Left cardiac atrium (tissue), 4 donors: ENCODE results near the gene FMN2. TPM values are rescaled to one million over a fixed set of nuclear protein-coding genes. Genes with fewer than 3 reads are reported as not detected.
"Not testable (repeated sequence)": the region's sequence is repeated elsewhere in the genome, so short reads cannot be mapped to it uniquely, and the experiment has no call there.

Experiments
- ATAC-seq, 2 donors: fragments of 200-7000 bp; cut with Tn5 transposase; one replicate each; pipeline ENCODE4 v1.9.1; 2020; ENCODE audit warnings: mild to moderate bottlenecking in 2 of 2, moderate library complexity in 2 of 2
- DNase-seq: peaks from one replicate; pipeline ENCODE4 v3.0.0-alpha.2; 2020
- intact Hi-C, 2 donors: fragments of 100-400 bp; cut with DNase I; formaldehyde crosslinking; loops; one replicate each; pipeline versions ENCODE4 v1.14.1 to v1.15.1; 2022 to 2023
- total RNA-seq, 2 donors: library from RNA; stranded (reverse); fragmentation: NEBNext Ultra II Directional; extraction: Animal tissue kit (Norgen Biotek cat#: 25700); gene quantifications; one replicate each; pipeline ENCODE4 v1.2.1, GENCODE V29; 2021
- donor health status: DM: no; HTN: yes; CAD: no.
- donor health status: DM: no; HTN: yes; CAD: no; lungs with severe emphysema.
- donor health status: DM: yes; HTN: yes; CAD: no.
- donor health status: Dilated cardiomyopathy.

Gene FMN2
- total RNA-seq, 2 donors from 2014 or later = 0.15 to 0.16 TPM

DNA sequence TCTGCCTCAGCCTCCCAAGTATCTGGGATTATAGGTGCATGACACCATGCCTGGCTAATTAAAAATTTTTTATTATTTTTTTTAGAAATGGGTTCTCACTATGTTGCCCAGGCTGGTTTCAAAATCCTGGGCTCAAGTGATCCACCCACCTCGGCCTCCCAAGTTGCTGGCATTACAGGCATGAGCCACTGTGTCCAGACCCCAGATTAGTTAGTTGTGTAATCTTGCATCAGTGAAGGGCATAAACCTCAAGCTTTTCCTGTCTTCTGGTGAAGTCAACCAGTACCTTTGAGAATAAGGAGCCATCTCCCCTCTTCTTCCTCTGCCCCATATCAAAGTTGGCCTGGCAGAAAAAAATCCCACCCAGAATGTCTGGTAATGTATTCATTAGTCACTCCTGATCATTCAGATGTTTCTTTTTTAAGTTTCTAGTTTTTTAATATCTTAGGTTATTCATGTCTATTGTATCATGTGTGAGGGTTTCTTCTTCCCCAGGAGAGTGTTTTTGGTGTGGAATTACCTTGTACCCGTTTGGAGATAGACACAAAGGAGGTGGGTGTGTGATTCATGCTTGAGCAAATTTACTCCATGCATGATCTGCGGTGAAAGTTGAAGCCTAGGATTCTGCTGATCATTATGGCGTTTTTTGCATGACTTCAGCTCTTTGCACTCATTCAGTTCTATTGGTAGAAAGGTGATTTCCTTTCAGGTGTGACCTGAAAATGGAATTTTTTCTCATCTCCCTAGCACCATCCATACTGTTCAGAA, 144.0 kb downstream of the FMN2 start:
- intact Hi-C loops = no loop called here
- DNase-seq (no peak), ATAC-seq (no peak)

DNA sequence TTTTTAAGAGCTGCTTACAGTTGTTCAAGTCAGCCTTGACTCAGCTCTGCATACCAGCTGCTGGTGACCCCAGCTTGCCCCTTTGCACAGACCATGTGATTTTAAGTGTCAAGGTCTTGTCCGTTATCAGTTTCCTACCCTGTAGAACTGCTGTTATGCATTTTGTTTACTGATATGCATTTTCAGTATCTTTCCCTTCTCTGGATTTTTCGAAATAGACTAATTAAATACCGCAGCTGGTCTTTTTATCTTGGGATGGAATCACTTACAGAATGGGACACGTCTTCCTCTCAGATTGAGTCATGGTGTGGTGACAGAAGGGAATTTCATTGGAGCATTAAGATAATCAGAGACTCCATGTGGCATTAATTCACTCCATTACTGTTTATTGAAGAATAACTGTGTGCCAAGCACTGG, 145.6 kb downstream of the FMN2 start:
- intact Hi-C loops = no loop called here
- no peak for ATAC-seq
- DNase-seq = no peak

DNA sequence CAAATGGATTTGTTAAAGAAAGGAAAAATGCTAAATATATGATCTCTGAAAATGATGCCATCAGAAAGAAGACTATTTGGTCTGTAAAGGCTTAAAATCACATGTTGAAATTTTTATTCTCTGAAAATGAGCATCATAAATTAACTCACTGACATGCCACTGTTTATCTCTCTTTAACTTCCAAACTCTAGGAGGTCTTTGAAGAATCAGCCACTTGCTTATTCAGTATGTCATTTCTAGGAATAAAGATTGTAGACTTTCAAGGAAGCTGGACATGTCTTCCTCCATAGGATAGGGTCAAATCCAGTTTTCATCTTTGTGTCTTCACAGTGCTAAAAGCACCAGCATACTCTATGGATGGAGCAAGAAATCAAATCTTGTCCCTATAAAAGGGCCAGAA, 147.6 kb downstream of the FMN2 start:
- DNase-seq (no peak), ATAC-seq (no peak)
- intact Hi-C loops = no loop called here

DNA sequence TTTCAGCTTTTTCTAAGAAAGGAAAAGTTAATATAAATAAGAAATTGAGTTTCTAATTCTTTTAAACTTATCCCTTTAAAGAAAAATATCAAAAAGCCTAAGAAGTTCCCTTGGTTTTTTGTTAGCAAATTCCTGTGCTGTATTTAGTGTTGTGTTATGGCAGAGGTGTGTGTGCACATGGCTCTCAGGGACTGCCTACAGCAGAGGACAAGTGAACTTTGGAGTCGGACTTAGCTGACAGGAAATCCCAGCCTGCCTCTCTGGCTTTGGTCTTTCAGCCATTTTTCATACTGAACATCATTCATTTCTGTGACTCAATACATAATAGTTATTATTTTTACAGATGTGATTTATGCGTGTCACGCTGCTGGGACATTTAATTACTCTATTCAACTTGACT, 149.6 kb downstream of the FMN2 start:
- no peak for ATAC-seq
- intact Hi-C loops = no loop called here
- no peak for DNase-seq

DNA sequence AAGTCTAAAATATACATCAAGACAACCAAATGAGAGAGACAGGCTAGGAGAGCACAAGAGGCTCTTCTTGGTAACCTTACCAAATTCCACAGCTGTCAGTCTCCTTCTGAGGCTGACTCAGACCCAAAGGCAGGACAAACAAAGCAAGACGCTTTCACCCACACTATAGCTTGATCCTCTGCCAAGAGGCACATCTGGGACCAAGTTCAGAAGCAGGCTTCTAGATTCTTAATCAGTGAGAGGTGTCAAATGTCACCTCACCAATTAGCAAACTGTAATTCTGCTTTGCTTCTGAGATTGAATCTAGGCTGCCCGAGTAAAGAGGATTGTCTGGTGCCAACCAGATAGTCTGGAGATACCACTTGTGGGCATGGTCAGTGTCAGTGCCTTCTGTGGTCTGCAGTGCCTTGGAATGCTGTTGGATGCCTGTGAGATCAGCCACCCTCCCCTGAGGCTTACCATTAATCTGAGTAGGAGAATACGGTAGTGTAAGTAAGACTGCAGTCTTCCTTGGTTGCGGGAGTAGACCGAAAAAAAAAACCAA, 151.0 kb downstream of the FMN2 start:
- ATAC-seq = no peak
- intact Hi-C loops = no loop called here
- no peak for DNase-seq

DNA sequence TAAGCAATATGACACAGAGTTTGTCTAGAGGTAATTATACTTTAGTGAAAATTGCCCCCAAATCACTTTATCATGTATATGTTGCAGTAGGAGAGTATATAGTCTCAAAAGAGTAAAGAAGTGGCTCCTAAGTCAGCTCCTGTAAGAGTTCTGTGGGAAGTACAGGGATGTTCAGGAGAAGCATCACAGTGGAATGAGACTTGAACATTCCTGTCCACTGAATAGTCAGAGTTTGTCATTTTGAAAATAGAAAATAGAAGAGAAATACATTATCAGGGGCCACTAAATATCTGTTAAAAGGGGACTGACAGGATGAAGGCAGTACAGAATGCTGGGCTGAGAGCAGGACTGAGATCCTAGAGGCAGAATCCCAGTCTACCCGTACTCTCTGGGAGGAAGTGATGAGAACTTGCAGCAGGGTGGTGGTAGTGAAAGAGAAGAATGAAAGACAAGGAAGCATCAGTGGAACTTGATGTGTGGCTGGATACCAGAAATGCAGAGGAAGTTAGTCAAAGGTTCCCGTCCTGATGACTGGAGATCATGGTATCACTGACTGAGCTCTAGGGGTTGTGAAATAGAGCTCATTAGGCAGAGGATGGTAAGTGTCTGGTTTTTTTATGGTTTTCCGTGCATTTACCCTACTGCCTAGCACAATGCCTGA, 153.4 kb downstream of the FMN2 start:
- DNase-seq (no peak), ATAC-seq (no peak)
- intact Hi-C loops = no loop called here

DNA sequence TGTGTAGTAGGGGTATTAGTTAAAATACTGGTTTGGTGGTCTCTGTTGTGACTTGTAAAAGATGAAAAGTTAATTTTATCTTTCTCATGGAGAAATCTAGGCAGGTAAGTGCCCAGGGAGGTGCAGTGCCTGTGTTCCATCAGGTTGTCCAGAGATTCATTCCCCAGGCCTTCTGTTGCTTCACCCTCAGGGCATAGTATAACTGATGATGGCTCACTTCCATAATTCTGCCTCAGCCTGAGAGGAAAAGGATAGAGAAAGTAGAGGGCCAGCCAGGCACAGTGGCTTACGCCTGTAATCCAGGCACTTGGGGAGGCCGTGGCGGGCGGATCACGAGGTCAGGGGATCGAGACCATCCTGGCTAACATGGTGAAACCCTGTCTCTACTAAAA, 153.9 kb downstream of the FMN2 start:
- intact Hi-C loops = no loop called here
- DNase-seq = no peak
- no peak for ATAC-seq

DNA sequence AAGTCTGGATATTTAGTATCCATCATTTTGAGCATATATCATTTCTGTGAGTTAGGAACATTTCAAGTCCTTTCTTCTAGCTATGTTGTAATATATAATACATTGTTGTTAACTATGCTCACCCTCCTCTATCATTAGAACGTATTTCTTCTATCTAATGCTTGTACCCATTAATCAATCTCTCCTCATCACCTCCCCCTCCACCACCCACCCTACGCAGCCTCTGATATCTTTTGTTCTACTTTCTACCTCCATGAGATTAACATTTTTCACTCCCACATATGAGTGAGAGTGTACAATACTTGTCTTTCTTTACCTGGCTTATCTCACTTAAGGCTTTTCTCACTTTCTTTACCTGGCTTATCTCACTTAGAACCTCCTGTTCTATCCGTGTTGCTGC, 156.2 kb downstream of the FMN2 start:
- DNase-seq = no peak
- intact Hi-C loops = no loop called here
- ATAC-seq = no peak

DNA sequence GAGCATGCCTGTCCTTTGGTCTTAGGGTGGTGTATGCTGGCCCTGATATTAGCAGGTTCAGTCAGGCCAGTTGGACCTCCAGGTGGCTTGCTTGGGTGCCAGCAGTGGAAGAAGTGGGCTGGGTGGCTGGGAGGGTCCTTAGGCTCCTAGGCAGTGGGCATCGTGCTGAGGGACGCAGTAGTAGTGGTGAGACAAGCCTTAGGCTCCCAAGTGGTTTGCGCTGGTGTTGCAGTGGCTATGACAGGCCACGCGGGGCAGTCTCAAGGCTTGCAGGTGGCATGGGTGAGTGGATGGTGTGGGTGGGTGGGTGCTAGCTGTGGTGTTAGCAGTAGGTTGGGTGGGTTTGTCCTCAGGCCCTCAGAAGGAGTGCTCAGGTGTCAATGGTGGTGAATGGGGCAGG, 162.3 kb downstream of the FMN2 start:
- no peak for DNase-seq
- ATAC-seq = no peak
- intact Hi-C loops = no loop called here

DNA sequence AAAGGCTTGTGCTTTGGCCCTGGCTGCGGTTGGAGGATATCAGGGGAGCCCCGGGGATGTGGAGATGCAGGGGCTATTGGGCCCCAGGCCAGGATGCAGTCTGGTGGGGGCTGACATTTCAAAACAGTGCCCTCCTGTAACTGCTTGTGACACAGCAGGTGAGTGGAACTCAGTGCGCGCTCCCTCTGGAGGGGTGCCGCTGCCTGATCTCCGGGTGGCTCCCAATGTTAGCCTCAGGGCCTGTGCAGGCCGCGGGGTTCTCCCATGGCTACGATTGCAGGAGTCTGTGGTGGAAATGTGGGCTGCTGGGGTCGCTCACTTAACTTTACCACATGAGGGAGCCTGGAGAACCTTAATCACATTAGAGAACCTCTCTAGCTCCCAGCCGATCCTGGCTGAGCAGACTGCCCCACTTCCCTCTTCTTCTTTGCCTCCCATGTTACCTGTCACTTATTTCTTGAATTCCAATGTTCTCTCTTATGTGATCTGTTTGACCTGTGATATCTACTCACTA, 163.2 kb downstream of the FMN2 start:
- intact Hi-C loops = no loop called here
- ATAC-seq = no peak
- DNase-seq = no peak

DNA sequence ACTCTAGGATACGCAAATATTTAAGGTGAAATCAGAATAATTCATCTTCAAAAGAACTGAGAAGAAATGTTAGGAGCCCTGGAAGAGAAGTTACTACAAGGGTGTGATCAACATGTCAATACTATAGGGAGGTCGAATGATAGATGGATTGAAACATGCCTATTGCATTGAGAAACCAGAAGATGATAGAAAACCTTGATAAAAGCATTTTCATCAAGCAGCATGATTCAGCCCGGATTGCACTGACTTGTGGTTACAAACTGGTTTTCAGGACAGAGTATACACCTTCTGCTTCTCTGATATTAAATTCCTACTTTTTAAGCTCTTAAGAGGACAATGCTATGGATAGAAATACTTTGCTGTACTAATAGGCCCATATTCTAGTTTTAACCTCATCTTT, 164.2 kb downstream of the FMN2 start:
- ATAC-seq (no peak), DNase-seq (no peak)
- intact Hi-C loops = no loop called here

DNA sequence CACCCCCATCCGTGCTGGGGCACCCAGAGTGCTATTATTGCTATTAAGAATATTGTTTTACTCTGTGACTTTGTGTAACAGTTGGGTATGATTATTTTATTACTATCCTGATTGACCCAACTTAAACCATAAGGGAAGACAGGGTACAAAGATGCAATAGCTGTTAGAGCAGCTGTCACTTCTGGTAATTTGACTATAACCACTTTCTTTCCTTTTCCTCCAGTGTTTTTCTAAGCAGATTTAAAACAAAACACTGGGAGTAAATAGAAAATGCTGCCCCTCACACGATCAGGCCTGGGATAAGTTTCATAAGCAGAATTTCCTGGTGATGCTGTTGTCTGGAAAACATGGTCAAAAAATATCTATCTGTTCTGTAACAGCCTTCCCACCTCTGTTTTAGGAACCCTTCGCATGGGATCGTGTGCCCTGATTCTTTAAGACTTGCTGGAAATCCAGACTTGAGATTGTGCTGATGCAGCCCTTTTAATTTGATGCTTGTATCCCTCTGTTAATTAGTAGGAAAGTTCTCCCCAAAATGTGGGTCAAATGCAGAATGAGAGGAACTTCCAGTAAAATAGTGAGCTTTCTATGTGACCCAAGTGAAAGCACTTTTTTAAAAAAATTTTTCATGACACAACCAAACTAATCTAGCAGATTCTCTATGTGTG, 165.3 kb downstream of the FMN2 start:
- intact Hi-C loops = no loop called here
- ATAC-seq (no peak), DNase-seq (no peak)

DNA sequence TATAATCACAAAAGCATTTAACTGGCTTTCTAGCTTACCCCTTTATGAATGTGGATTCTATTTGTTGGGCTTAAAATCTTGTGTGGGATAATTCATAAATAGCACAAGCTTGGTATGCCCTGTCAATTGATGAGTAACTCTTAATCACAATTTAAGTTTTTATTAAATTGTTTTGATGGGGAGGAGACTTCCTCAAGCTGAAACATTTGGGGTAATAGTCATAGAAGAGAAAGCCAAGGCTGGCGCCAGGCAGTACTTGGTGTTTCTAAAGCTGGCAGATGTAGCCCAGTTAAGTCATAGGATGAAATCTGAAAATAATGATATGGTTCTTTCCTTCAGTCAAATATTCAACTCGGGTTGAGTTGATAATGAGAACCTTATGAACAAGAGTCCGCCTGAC, 167.2 kb downstream of the FMN2 start:
- intact Hi-C loops = no loop called here
- DNase-seq (no peak), ATAC-seq (peak in 1 of 2 donors; percentile 50)

DNA sequence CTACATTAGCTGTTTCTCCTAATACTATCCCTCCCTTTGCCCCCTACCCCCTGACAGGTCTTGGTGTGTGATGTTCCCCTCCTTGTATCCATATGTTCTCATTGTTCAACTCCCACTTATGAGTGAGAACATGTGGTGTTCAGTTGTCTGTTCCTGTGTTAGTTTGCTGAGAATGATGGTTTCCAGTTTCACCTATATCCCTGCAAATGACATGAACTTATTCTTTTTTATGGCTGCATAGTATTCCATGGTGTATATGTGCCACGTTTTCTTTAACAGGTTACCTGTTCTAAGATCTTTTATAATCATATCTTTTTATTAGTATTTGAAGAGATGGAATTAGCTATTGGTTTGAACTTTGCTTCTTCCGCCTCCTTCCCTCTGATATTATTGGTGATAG, 172.8 kb downstream of the FMN2 start:
- ATAC-seq, DNase-seq, intact Hi-C loops: not testable (repeated sequence)

DNA sequence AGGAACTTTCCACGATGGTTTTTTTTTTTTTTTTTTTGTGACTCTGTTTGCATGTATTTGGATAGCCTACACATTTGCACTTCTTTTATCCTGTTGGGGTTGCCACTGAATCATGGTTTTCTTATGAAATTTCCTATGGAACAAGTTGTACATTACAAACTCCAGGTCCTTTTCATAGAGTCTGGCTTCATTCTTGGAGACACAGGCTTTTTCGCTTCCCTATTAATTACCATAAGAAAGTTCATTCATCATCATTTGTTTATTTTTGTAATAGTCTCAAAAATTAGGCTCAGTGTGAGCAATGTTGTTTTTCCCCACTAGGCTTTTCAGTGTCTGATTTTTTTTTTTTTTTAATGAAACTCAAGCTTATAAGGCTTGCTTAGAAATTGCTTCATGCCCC, 179.4 kb downstream of the FMN2 start:
- DNase-seq = no peak
- intact Hi-C loops = no loop called here
- ATAC-seq = no peak

DNA sequence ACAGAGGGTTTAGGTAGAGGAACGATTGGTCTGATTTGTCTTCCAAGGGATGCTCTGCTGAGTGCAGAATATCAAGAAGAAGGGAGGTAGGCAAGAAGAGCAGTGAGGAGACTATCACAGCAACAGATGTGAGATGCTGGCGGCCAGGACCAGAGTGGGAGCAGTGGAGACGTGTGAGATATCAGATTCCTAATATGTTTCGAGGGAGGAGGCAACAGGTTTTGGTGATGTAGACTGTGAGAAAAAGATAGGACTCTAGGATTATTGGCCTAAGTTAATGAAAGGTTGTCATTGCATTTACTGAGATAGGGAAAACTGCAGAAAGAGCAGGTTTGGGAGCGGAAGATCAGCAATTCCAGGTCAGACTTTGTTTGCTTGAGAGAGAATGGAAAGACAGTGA, 182.9 kb downstream of the FMN2 start:
- DNase-seq (no peak), ATAC-seq (no peak)
- intact Hi-C loops = no loop called here

DNA sequence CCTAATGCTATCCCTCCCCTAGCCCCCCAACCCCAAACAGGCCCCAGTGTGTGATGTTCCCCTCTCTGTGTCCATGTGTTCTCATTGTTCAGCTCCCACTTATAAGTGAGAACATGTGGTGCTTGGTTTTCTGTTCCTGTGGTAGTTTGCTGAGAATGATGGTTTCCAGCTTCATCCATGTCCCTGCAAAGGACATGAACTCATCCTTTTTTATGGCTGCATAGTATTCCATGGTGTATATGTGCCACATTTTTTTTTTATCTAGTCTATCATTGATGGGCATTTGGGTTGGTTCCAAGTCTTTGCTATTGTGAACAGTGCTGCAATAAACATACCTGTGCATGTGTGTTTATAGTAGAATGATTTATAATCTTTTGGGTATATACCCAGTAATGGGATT, 183.5 kb downstream of the FMN2 start:
- DNase-seq, ATAC-seq, intact Hi-C loops: not testable (repeated sequence)

DNA sequence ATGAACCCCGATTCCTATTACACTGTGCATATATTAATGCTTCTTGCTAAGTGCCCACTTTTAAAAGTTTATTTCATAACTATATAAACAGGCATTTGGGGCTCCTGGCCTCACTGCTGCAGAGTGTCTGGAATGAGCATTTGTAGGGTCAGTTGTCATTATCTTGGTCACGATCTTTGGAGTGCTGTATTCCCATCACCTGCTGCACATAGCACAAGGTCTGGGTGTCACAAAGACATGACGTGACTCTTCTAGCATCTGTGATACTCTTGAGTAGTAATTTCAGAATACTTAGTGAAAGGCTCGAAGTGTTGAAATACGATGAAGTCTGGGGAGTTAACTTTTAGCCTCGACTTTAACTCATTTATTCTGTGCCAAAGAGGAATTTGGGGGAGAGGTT, 186.4 kb downstream of the FMN2 start:
- ATAC-seq (no peak), DNase-seq (no peak)
- intact Hi-C loops = no loop called here

DNA sequence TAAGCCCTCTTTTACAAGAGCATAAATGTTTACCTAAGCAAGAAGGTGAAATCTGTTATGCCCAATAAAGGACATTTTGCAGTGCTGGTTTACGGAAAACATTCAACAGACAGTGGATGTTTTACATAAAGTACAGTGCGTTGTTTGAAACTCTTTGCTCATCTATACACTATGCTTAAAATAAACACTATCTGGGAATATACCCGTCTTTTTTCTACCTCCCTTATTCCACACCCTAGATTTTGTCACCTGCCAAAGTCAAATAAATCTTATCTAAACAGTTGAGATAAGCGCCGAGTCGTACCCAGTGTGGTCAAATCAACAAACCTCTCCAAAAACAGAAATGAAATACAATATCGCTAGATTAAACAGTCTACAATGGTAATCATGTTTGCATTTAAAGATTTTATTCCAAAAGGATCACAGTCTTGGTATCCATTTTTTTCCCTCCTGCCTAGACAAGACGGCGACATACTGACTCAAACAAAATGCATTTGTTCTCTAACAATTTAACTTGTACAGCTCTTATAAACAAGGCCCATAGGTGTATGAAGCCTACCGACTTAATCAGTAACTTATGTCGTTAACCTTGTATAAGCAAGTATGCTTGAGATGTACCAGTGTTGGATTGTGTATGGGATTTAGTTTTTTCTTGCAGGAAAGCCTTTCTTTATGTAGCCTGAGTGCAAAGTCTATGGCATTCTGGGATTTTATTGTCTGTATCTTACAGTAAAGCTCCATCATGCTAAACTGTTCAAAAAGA, 189.1 kb downstream of the FMN2 start:
- ATAC-seq = no peak
- DNase-seq = no peak
- intact Hi-C loops = no loop called here
